GM10248 (cell line): Measurements from ENCODE around the gene GSS.

Experiments
- CTCF ChIA-PET: fragments of 300-600 bp; sonication (Branson Sonifier 250); formaldehyde crosslinking; extraction: SDS; loops from one replicate; lab custom pipeline; 2021; ENCODE audit warnings: antibody characterized with exemption; lab: Yijun Ruan, JAX
- POLR2A ChIA-PET: fragments of 350-650 bp; sonication (Branson Sonifier 250); formaldehyde crosslinking; extraction: SDS; loops from one replicate; lab custom pipeline; 2020; ENCODE audit warnings: antibody characterized with exemption; lab: Yijun Ruan, JAX
- DNase-seq: peaks from one replicate; pipeline ENCODE4 v3.0.0; 2012; ENCODE audit errors: extremely low spot score
- CTCF ChIP-seq: IDR thresholded peaks from 2 replicates; pipeline ENCODE4 v1.5.1; 2012; ENCODE audit warnings: mild to moderate bottlenecking, low read depth; ENCODE audit errors: extremely low read depth, missing control alignments, control extremely low read depth

The GSS gene

GRCh38 chr20:34942301-34942700 lies 13.3 kb downstream of the GSS start:
- DNase-seq: no peak
- CTCF ChIA-PET: no interaction called here
- POLR2A ChIA-PET: no interaction called here
- no peak for TF ChIP-seq CTCF

- DNase-seq: no peak
- ChIA-PET CTCF (interaction anchor here (1.4 to 1.8 kb wide), 3 partner anchors 9 to 68 kb away, joined by 3 to 6 read pairs (median 5); no protein-coding TSS in a partner anchor), POLR2A (interaction anchor here (0.6 kb wide), 1 partner anchor 540 kb away, joined by 3 read pairs; no protein-coding TSS in a partner anchor)
- TF ChIP-seq CTCF: no peak
These were observed 14.4 kb downstream of the GSS start for GRCh38 chr20:34941226-34941625.

GRCh38 chr20:34940081-34940481 lies 15.5 kb downstream of the GSS start:
- no peak for TF ChIP-seq CTCF
- no peak for DNase-seq
- CTCF ChIA-PET: interaction anchor here (1.5 to 1.8 kb wide), 2 partner anchors 65 to 66 kb away, joined by 5 to 6 read pairs; no protein-coding TSS in a partner anchor
- POLR2A ChIA-PET: no interaction called here

- no peak for DNase-seq
- CTCF ChIA-PET: interaction anchor here (1.1 kb wide), 1 partner anchor 9 kb away, joined by 3 read pairs; no protein-coding TSS in a partner anchor
- POLR2A ChIA-PET: no interaction called here
- no peak for TF ChIP-seq CTCF
These were observed 17.0 kb downstream of the GSS start for GRCh38 chr20:34938466-34939163.

- ChIA-PET CTCF (interaction anchor here (1.0 to 1.6 kb wide), 3 partner anchors 10 to 25 kb away, joined by 3 to 5 read pairs (median 4); no protein-coding TSS in a partner anchor), POLR2A (no interaction called here)
- TF ChIP-seq CTCF: no peak
- DNase-seq: no peak
These were observed 23.8 kb downstream of the GSS start for GRCh38 chr20:34931771-34932170.

GRCh38 chr20:34928411-34928810 lies 27.2 kb downstream of the GSS start:
- ChIA-PET CTCF (no interaction called here), POLR2A (no interaction called here)
- no peak for DNase-seq
- no peak for TF ChIP-seq CTCF
